GM19467 (cell line): ENCODE data around the gene M1AP.
A peak's percentile ranks its signal among the peaks of the same experiment; 100 is the strongest.
"Not testable (repeated sequence)": the region's sequence is repeated elsewhere in the genome, so short reads cannot be mapped to it uniquely, and the experiment has no call there.

Experiments used
- ATAC-seq: cut with Tn5 transposase; IDR thresholded peaks from one replicate; pipeline ENCODE4 v1.9.1; 2021; ENCODE audit warnings: mild to moderate bottlenecking, moderate library complexity; ENCODE audit not compliant: unreplicated experiment

M1AP gene

DNA sequence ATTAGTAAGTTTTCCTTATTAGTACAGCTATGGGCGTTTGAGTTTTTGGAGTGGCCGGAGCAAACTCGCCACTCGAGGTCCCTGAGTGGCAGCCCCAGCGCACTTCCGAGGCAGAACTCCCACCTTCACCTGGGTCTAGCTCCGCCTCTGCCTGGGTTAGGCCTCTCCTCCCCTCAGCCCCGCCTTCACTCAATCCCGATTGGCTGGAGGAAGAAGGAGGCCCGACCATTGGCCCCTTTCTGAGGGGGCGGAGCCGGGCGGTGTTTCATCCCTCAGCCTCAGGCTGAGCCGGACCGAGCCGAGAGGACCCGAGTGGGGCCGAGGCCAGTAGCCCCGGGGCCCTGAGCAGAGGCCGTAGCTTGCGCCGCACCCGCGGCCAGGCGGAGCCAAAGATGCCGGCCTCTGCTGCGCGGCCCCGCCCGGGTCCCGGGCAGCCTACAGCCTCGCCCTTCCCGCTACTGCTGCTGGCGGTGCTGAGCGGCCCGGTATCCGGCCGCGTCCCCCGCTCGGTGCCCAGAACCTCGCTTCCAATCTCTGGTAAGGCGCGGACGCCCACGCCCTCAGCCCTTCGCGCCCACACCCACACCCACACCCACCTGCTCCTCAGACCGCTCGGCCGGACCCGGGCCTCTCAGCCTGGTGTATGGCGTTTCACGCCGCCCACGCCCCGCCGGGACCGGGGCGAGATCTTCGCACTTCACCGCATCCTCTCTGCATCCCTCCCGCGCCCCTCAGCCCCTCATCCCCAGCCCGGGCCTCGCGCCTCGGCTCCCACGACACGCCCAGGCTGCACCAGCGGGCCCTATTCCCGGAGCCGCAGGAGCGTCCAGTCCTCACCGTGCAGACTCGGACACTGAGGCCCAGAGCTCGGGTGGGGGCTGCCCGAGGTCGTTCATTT lies 6.1 kb upstream of the M1AP start, which contains the start of gene SEMA4F:
Gene SEMA4F, plus strand, starts transcription at position 263 of the 898 bp plus-strand sequence. Its CDS starts 130 bp downstream, at position 393.
- peak; percentile 100 for ATAC-seq

GRCh38 chr2:74653589-74653984 lies 5.5 kb upstream of the M1AP start:
- peak; percentile 14 for ATAC-seq

DNA sequence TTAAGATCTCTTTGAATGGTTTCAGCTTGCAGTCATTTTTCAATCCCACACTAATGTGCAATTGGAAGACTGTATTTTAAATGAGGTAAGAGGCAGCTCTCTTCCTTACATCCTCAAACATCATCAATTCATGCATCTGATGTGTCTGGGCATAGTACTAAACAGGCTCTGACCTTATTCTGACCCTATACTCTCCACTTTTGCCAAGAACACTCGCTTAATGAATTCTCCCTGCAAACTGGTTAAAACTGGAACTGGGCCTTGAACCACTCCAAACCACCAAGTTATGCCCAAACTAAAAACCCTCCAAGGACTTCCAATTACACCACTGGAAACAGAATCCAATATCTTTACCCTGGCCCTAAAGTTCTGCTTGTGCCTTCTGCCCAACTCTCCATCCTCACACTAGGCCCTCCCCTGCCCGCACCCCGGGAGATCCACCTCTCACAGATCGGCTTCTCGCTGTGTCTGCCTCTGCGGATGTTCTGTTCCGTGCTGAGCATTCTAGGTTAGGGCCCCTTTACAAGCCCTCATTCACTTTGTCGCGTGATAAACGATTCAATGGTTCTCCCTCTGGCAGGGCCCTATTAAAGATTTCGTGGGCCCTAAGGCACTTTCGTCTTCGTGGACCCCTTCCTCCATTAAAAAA lies 1.2 kb downstream of the M1AP start:
- ATAC-seq, result no peak

GRCh38 chr2:74646201-74646600 lies 1.9 kb downstream of the M1AP start:
- no peak for ATAC-seq

GRCh38 chr2:74645344-74645743 lies 2.8 kb downstream of the M1AP start:
- no peak for ATAC-seq

DNA sequence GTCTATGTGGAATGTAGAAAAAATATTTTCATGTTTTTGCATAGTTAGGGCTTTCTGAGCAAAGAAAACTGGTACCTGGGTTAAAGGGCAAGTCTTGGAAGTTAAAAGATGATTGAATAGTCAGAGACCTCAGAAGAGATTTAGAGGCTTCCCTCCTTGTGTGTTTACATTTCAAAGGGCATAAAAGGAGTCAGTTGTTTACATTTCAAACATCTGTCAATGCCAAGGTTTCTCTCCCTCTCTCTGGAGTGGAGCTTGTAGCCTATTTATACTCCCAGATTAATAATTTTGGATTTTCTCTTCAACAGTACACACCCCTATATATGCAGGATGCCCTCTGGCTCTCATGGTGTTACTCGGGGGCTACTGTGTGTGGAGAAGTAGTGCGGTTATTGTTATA lies 8.6 kb downstream of the M1AP start:
- ATAC-seq, result no peak

DNA sequence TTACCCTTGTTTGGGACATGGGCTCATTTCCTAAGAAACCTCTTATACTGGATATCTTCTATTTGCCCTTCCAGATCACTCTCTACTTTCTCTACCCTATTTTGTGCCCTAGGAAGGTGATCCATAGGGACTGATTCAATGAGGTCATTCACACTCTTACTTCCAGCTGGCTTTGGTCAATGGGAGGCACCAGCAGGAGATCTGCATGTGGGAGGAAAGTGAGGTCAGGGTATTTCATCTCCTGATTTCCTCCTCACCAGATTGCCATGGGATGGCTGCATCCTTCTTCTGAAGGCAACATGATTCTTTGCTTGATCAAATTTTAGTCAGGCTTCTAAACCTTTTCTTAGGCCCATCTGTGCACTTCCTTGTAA lies 15.2 kb downstream of the M1AP start:
- no peak for ATAC-seq

DNA sequence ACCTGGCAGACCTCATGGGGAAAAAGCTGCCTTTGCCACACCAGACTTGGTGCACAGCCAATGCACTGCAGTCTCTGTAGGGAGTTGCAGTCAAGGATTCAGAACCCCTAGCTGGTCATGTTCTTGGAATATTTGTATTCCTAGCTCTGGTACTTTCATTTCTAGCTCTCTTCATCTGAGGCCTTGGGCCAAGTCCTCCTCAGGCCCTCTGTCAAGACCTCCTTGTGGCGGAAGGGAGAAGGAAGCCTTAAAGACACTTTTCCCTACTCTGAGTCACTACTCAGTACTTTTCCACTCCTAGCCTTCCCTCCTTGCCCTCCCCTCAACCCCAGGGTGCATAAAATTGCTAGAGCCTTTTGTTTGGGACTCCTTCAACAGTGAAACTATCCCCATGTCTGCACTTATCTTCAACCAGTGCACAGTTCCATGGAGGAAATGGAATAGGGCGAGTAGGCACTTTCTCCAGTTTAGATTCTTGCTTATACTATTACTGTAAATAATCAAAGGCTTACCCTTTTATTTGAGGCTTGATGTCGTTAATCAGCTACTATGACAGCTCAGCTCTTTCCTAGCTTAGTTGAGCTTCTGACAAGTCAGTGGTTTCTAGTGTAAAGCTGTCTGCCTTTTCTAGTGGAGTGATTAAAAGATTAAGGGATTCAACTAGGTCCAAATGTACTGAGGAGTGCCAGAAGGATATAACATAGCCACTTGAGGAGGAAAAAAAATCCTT lies 15.8 kb downstream of the M1AP start:
- no peak for ATAC-seq

GRCh38 chr2:74630454-74630853 lies 17.7 kb downstream of the M1AP start:
- not testable (repeated sequence) for ATAC-seq

DNA sequence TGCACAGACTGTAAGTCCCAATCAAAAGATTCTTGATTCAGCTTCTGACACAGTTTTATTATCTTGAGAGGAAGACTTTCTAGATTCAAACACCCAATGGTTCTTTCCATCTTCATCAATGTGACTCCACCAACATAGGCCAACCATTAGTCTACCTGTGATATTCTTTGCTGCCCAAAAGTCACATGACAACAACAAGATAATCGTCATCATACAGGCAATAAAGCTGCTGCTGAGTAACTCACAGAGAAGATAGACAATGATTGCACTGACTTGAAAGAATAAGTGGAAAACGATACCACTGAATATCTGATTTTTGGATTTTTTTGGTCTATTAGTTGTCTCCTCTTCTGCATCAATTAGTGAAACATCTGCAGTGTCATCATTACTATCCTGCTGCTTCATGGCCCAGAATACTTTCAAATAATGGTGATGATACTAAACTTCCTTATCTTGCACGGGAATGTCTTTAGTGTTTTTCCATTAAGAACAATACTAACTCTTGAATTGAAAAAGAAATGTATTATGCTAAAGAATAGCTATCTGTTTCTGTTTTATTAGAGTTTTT lies 19.5 kb downstream of the M1AP start:
- no peak for ATAC-seq

DNA sequence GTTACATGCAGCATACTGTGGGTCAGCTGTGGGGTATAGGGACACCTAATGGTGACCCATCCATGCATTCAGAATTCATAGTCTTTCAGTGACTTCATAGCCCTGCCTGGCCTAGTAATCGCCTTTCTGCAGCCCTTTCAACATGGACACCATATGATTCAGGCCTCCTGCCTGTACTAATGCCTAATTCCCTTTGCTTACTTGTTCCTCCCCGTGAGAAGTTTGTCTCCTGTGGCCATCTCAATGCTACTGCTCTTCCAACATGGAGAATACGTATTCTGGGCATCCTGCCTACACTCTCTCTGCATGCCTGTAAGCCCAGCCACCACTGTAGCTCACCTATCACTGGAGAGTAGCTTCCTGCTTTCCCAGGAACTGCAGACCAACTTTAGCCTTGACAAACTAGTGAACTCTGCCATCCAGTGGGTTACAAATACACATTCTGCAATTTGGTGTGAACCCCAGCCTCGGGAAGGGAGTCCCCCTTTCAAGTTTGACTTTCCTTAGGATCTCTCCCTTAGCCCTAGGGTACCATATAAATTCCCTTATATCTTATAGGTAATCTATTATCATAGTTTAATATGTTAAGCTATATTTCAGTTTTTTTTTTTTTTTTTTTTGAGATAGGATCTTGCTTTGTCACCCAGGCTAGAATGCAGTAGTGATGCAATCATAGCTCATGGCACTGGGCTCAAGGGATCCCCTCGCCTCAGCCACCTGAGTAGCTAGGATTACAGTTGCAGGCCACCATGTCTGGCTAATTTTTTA lies 22.3 kb downstream of the M1AP start:
- ATAC-seq, result no peak

- no peak for ATAC-seq
These were observed 27.5 kb downstream of the M1AP start for GRCh38 chr2:74620671-74621070.

- ATAC-seq, result no peak
These were observed 28.4 kb downstream of the M1AP start for GRCh38 chr2:74619651-74620297.

GRCh38 chr2:74618410-74619083 lies 29.6 kb downstream of the M1AP start:
- ATAC-seq, result no peak

GRCh38 chr2:74617122-74617521 lies 31.0 kb downstream of the M1AP start:
- ATAC-seq, result no peak

- ATAC-seq, result no peak
These were observed 41.2 kb downstream of the M1AP start for GRCh38 chr2:74606927-74607326.

- no peak for ATAC-seq
These were observed 44.7 kb downstream of the M1AP start for GRCh38 chr2:74603282-74604000.

DNA sequence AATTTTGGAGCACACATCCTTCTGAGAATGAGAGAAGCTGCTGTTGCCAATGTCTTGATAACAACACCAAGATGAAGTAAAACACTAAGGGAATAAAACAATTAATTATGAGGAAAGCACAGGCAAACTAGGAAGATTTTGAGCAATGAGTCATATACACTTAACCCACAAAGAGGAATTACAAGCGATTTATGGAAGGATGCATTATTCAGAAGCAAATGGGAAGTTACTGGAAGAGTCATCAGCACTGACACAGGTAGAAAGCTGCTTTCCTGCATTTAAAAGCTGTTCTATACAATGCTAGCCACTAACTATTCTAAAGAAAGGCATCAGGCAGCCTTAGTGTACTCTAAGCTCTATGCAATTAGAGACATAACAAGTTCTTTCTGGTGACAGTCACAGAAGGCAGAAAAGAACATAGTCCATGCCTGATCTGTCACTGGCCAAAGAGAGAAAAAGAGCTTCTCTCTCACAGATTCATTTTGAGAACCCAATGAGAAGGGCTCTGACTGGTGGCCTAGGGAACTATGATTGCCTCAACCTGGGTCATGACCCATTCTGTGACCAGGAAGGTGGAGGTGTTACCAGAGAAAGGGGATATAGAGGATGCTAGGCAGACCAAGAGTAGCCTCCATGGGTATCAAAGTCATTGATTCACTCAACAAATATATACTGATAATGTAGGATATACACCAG lies 45.4 kb downstream of the M1AP start:
- ATAC-seq, result no peak
